Lung (tissue), 12 donors: ENCODE results near the gene OR3A2. TPM values are rescaled to one million over a fixed set of nuclear protein-coding genes. Genes with fewer than 3 reads are reported as not detected.
A peak's percentile ranks its signal among the peaks of the same experiment; 100 is the strongest.
"Not testable (repeated sequence)": the region's sequence is repeated elsewhere in the genome, so short reads cannot be mapped to it uniquely, and the experiment has no call there.

Source experiments
- ATAC-seq: fragments of 200-7000 bp; cut with Tn5 transposase; one replicate; pipeline ENCODE4 v1.9.1; 2020; ENCODE audit warnings: moderate number of reproducible peaks; ENCODE audit not compliant: insufficient read depth, low FRiP score
- DNase-seq, 3 donors: peaks; one replicate each; pipeline ENCODE4 v3.0.0-alpha.2; 2013 to 2017
- H3K27ac ChIP-seq, 2 donors: one replicate each; pipeline ENCODE4 v1.5.1; 2013; ENCODE audit warnings: mild to moderate bottlenecking in 2 of 2, moderate library complexity in 2 of 2, control low read depth in 1 of 2, inconsistent platforms in 1 of 2, low read depth in 1 of 2, low read length in 1 of 2
- H3K27me3 ChIP-seq, 3 donors: one replicate each; pipeline ENCODE4 v1.5.1; 2013; ENCODE audit warnings: low read length in 2 of 3; ENCODE audit not compliant: control insufficient read depth in 3 of 3, insufficient read depth in 3 of 3
- H3K36me3 ChIP-seq, 4 donors: one replicate each; pipeline ENCODE4 v1.5.1; 2013; ENCODE audit warnings: low read length in 4 of 4, mild to moderate bottlenecking in 1 of 4, moderate library complexity in 1 of 4; ENCODE audit not compliant: control insufficient read depth in 4 of 4, insufficient read depth in 4 of 4
- H3K4me1 ChIP-seq, 5 donors: one replicate each; pipeline ENCODE4 v1.5.1; 2013; ENCODE audit warnings: low read length in 5 of 5, mild to moderate bottlenecking in 2 of 5, moderate library complexity in 1 of 5; ENCODE audit not compliant: control insufficient read depth in 5 of 5, insufficient read depth in 5 of 5
- H3K4me3 ChIP-seq: one replicate; pipeline ENCODE4 v1.5.1; 2013; ENCODE audit warnings: mild to moderate bottlenecking, control low read depth, moderate library complexity
- H3K9ac ChIP-seq, 2 donors: one replicate each; pipeline ENCODE4 v1.5.1; 2013; ENCODE audit warnings: low read length in 2 of 2, control low read depth in 1 of 2; ENCODE audit not compliant: insufficient read depth in 1 of 2
- H3K9me3 ChIP-seq, 4 donors: one replicate each; pipeline ENCODE4 v1.5.1; 2013; ENCODE audit warnings: low read length in 3 of 4, mild to moderate bottlenecking in 1 of 4, moderate library complexity in 1 of 4; ENCODE audit not compliant: control insufficient read depth in 4 of 4, insufficient read depth in 3 of 4
- WGBS, 2 donors: extraction: QIAGEN DNeasy Blood & Tissue Kit; methylation state at CpG; one replicate each; pipeline ENCODE4 v1.1.7; 2013; 5-methylcytosine and 5-hydroxymethylcytosine counted together
- polyA plus RNA-seq, 2 donors: library from polyadenylated mRNA; stranded (reverse); fragments of 200-250 nt; gene quantifications; one replicate each; pipeline ENCODE4 v1.2.1, GENCODE V29; 2013
- total RNA-seq, 2 donors: library from RNA; depleted of rRNA in 1 of 2; stranded (reverse); fragments of >200 nt in 1 of 2; gene quantifications; one replicate each; pipeline ENCODE4 v1.2.1, GENCODE V29; 2014 to 2021
- TF ChIP-seq, protein P1 (sequence below): IDR thresholded peaks from 2 replicates; pipeline ENCODE4 v1.5.1; 2012; ENCODE audit warnings: mild to moderate bottlenecking; ENCODE audit errors: control extremely low read depth, extremely low read depth
- donor health status: control.
- donor health status: control.
- donor health status: Bipolar disorder and iron deficiency.
- donor health status: healthy.
- donor health status: DM: yes; HTN: yes; CAD: no.

Gene OR3A2
- total and polyA plus RNA-seq, 4 donors: 0.10 to 0.37 TPM; not detected in 2

DNA sequence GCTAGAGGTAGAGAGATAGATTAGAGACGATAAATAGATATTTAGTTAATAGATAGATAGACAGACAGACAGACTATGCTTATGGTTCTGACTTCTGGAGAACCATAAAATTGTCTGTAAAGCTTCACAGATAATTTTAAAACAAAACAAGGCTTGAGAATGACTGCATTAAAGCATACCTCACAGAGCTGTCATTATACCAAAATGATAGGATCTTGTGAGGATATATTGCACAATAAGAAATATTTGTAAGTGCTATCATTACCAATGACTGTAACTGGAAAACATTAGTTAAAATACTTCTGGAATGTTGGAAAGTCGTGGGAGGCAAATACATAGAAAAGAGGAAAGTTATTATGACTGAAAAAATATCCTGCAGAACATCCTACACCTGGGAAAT lies 15.7 kb upstream of the OR3A2 start:
- Histone ChIP-seq H3K9ac (no peak overlapping the region), H3K36me3 (no peaks in the 10 kb centered on the region), H3K9me3 (peaks cover 0 to 4% (median 2%) of the 10 kb centered on the region in 4 donors), H3K4me3 (no peak overlapping the region), H3K27me3 (no peaks in the 10 kb centered on the region), H3K4me1 (peaks cover 0 to 5% (median 0%) of the 10 kb centered on the region in 5 donors), H3K27ac (no peak overlapping the region)
- WGBS, 2 donors: 55 to 56% methylated on average over 2 of the region's 2 CpGs
- no peak for DNase-seq
- no peak for ATAC-seq
- TF ChIP-seq, protein P1, sequence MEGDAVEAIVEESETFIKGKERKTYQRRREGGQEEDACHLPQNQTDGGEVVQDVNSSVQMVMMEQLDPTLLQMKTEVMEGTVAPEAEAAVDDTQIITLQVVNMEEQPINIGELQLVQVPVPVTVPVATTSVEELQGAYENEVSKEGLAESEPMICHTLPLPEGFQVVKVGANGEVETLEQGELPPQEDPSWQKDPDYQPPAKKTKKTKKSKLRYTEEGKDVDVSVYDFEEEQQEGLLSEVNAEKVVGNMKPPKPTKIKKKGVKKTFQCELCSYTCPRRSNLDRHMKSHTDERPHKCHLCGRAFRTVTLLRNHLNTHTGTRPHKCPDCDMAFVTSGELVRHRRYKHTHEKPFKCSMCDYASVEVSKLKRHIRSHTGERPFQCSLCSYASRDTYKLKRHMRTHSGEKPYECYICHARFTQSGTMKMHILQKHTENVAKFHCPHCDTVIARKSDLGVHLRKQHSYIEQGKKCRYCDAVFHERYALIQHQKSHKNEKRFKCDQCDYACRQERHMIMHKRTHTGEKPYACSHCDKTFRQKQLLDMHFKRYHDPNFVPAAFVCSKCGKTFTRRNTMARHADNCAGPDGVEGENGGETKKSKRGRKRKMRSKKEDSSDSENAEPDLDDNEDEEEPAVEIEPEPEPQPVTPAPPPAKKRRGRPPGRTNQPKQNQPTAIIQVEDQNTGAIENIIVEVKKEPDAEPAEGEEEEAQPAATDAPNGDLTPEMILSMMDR: no peak

DNA sequence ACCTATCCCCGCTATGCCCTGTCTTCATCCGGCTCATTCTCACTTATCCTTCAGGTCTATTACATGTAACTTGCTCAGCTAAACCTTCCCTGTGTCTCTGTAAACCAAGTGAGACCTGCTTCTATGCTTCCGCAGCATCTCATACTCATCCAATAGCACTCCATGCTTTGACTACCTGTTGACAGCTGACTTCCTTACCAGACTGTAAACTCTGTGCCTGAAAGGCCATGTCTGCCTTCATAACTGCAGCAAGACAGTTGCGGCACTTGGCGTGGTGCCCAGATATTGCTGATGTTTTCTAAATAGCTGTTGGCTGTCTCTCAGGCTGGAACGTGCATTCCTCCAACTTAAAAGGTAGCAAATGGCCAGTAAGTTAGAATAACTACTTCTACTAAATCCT lies 13.9 kb upstream of the OR3A2 start:
- WGBS, 2 donors: 60 to 62% methylated on average over 6 of the region's 6 CpGs
- Histone ChIP-seq H3K4me3 (no peak overlapping the region), H3K4me1 (peaks cover 0 to 5% (median 0%) of the 10 kb centered on the region in 5 donors), H3K9me3 (peaks cover 0 to 4% (median 0%) of the 10 kb centered on the region in 4 donors), H3K27ac (no peak overlapping the region), H3K27me3 (no peaks in the 10 kb centered on the region), H3K9ac (no peak overlapping the region), H3K36me3 (no peaks in the 10 kb centered on the region)
- ATAC-seq: no peak
- DNase-seq: peak; percentile 40 to 66 (median 55)
- TF ChIP-seq, protein P1: no peak

DNA sequence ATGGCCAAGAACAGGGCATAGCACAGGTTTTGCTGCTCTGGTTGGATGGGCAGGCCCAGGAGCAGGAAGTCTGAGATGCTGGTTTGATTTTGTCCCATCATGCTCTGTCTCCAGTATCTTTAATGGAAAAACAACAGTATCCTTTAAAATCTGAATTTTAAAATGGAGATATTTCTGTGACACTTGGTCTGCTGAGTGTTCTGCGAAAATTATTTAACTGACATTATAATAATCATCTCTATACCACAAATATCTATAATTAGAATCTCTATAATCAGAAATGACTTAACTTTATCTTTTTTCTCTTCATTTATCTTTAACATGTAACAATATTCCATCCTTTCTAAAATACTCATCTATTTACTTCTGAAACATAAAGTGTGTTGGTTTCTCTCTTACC lies 12.2 kb upstream of the OR3A2 start, which contains the start of gene OR1E1:
TSS of gene OR1E1 (minus strand) at position 101 of the 400 bp plus-strand sequence. CDS start at position 101, 0 bp downstream.
- Histone ChIP-seq H3K9me3 (peaks cover 0 to 4% (median 0%) of the 10 kb centered on the region in 4 donors), H3K36me3 (no peaks in the 10 kb centered on the region), H3K4me3 (no peak within 1 kb of the TSS), H3K27ac (no peak within 1 kb of the TSS), H3K9ac (no peak within 1 kb of the TSS), H3K27me3 (no peaks in the 10 kb centered on the region), H3K4me1 (peaks cover 0 to 5% (median 0%) of the 10 kb centered on the region in 5 donors)
- TF ChIP-seq, protein P1: no peak
- ATAC-seq (no peak), DNase-seq (no peak)
- 91 to 92% methylated on average over 1 of the region's 1 CpG for WGBS, 2 donors

DNA sequence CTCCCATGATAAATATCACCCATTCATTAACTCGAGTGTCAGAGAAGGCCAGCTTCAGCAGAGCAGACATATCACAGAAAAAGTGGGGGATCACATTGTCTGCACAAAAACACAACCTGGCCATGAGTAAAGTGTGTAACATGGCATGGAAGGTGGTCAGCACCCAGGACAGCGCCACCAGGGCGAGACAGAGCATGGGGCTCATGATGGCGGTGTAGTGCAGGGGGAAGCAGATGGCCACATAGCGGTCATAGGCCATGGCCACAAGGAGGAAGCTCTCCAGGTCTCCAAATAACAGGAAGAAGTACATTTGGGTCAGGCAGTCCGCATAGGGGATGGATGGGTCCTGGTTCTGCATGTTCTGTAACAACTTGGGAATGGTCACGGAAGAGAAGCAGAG lies 11.7 kb upstream of the OR3A2 start:
- DNase-seq: peak in 2 of 3 donors; percentile 6 to 7
- not testable (repeated sequence) for H3K9me3 ChIP-seq, H3K4me1 ChIP-seq, H3K27ac ChIP-seq, ATAC-seq, H3K9ac ChIP-seq, H3K4me3 ChIP-seq, H3K27me3 ChIP-seq, H3K36me3 ChIP-seq
- WGBS, 2 donors: 43 to 45% methylated on average over 7 of the region's 7 CpGs
